ENCODE results near the gene ARHGAP26.
A peak's percentile ranks its signal among the peaks of the same experiment; 100 is the strongest.
"Not testable (repeated sequence)": the region's sequence is repeated elsewhere in the genome, so short reads cannot be mapped to it uniquely, and the experiment has no call there.

The ARHGAP26 gene

GRCh38 chr5:143199843-143200242, 429.7 kb downstream of the ARHGAP26 start:
- no peak for DNase-seq

- peak; percentile 93 for DNase-seq
Measured at GRCh38 chr5:143200781-143201398, 430.7 kb downstream of the ARHGAP26 start.

- DNase-seq = no peak
Measured at GRCh38 chr5:143201589-143201988, 431.4 kb downstream of the ARHGAP26 start.

- DNase-seq = not testable (repeated sequence)
Measured at GRCh38 chr5:143203301-143203956, 433.3 kb downstream of the ARHGAP26 start.

GRCh38 chr5:143204474-143205246, 434.5 kb downstream of the ARHGAP26 start:
- DNase-seq = no peak

- no peak for DNase-seq
Measured at GRCh38 chr5:143205386-143205785, 435.2 kb downstream of the ARHGAP26 start.

GRCh38 chr5:143205883-143206195, 435.7 kb downstream of the ARHGAP26 start:
- no peak for DNase-seq

- DNase-seq = no peak
Measured at GRCh38 chr5:143206196-143207053, 436.2 kb downstream of the ARHGAP26 start.

- no peak for DNase-seq
Measured at GRCh38 chr5:143207058-143207457, 436.9 kb downstream of the ARHGAP26 start.

GRCh38 chr5:143207563-143208364, 437.6 kb downstream of the ARHGAP26 start:
- DNase-seq = peak; percentile 98

- no peak for DNase-seq
Measured at GRCh38 chr5:143208365-143208641, 438.1 kb downstream of the ARHGAP26 start.

- peak; percentile 44 for DNase-seq
Measured at GRCh38 chr5:143208781-143209510, 438.8 kb downstream of the ARHGAP26 start.

GRCh38 chr5:143209881-143210395, 439.8 kb downstream of the ARHGAP26 start:
- no peak for DNase-seq

GRCh38 chr5:143210576-143210975, 440.4 kb downstream of the ARHGAP26 start:
- no peak for DNase-seq

GRCh38 chr5:143212261-143212660, 442.1 kb downstream of the ARHGAP26 start:
- DNase-seq = no peak

- no peak for DNase-seq
Measured at GRCh38 chr5:143213231-143213850, 443.2 kb downstream of the ARHGAP26 start.

GRCh38 chr5:143213851-143214363, 443.7 kb downstream of the ARHGAP26 start:
- no peak for DNase-seq

- DNase-seq = no peak
Measured at GRCh38 chr5:143214458-143214857, 444.3 kb downstream of the ARHGAP26 start.

- DNase-seq = no peak
Measured at GRCh38 chr5:143214890-143215289, 444.7 kb downstream of the ARHGAP26 start.

GRCh38 chr5:143215690-143216089, 445.5 kb downstream of the ARHGAP26 start:
- no peak for DNase-seq

- DNase-seq = no peak
Measured at GRCh38 chr5:143216211-143216610, 446.0 kb downstream of the ARHGAP26 start.

Measured in hematopoietic multipotent progenitor cell treated with erythropoietin and hydrocortisone succinate and interleukin-3 and kit ligand, for 8 days (in vitro differentiated cells).